Tibial nerve (tissue), 4 donors: ENCODE results near the gene MBOAT7.

Experiments used
- CTCF ChIP-seq, 5 experiments: fragments of 200-600 bp in 3 of 5; fragments of 450-650 bp in 2 of 5; sonication (generic) in 3 of 5; IDR thresholded peaks; one replicate each; pipeline ENCODE4 v1.5.1; 2016 to 2019; ENCODE audit warnings: antibody characterized with exemption in 5 of 5, mild to moderate bottlenecking in 3 of 5, moderate library complexity in 2 of 5
- EP300 ChIP-seq, 2 donors: sonication (generic); formaldehyde crosslinking; IDR thresholded peaks; one replicate each; pipeline ENCODE4 v1.6.1; 2017; ENCODE audit warnings: antibody characterized with exemption in 2 of 2, mild to moderate bottlenecking in 1 of 2
- POLR2A ChIP-seq, 2 donors: fragments of 450-650 bp; IDR thresholded peaks; one replicate each; pipeline ENCODE4 v1.6.1; 2017; ENCODE audit warnings: antibody characterized with exemption in 2 of 2, mild to moderate bottlenecking in 2 of 2, moderate library complexity in 2 of 2

GRCh38 chr19:54162884-54163283 lies 26.5 kb downstream of the MBOAT7 start:
- TF ChIP-seq CTCF (IDR thresholded peaks at IDR 0.05) (no peak), POLR2A (IDR thresholded peaks at IDR 0.05) (no peak), EP300 (IDR thresholded peaks at IDR 0.05) (no peak)
